ENCODE measurements around the gene GTF3C1. TPM values are rescaled to one million over a fixed set of nuclear protein-coding genes. Genes with fewer than 3 reads are reported as not detected.

The GTF3C1 gene
- total RNA-seq, 2 experiments from 2014 or later = 60.3 to 61.0 TPM

- ChIA-PET CTCF (interaction anchor here (1.2 to 1.5 kb wide), 2 partner anchors 12 to 15 kb away, joined by 3 to 4 read pairs; partner anchors contain the start of gene IL21R), POLR2A (interaction anchor here (0.6 to 1.1 kb wide), 4 partner anchors 10 to 35 kb away, joined by 3 to 4 read pairs (median 3); partner anchors contain the start of gene IL21R)
Observed at GRCh38 chr16:27417047-27417671, 132.6 kb downstream of the GTF3C1 start.

GRCh38 chr16:27414788-27415431, 134.8 kb downstream of the GTF3C1 start:
- POLR2A ChIA-PET = interaction anchor here (0.7 to 1.3 kb wide), 2 partner anchors 8 to 136 kb away, joined by 3 to 9 read pairs; no protein-coding TSS in a partner anchor
- CTCF ChIA-PET = no interaction called here

DNA sequence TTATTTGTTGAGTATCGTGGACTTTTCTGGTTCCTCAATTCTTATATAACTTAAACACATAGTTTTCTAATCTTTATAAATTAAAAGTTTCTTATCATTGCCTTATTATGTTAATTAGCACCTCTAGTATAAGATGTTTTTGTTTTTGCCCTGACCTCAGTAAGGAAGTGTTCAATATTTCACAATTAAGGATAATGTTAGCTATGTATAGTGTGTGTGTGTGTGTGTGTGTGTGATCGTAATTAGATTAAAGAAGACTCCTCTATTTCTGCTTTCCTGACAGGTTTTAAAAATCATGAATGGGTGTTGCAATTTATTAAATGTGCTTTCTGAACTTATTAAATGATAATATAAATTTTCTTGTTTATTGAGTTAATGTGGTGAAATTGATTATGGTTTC, 135.8 kb downstream of the GTF3C1 start:
- ChIA-PET POLR2A (no interaction called here), CTCF (no interaction called here)

- POLR2A ChIA-PET = interaction anchor here (0.7 kb wide), 1 partner anchor 49 kb away, joined by 4 read pairs; no protein-coding TSS in a partner anchor
- CTCF ChIA-PET = interaction anchor here (0.8 kb wide), 1 partner anchor 43 kb away, joined by 3 read pairs; no protein-coding TSS in a partner anchor
Observed at GRCh38 chr16:27410761-27411160, 139.0 kb downstream of the GTF3C1 start.

Other genes with a start within 250 kb of the GTF3C1 start
- 100 to 1,000 TPM; 153 to 157 TPM for gene IL4R, start 235.9 kb downstream of the GTF3C1 start, total RNA-seq
- gene IL21R, start 147.7 kb downstream of the GTF3C1 start, total RNA-seq = 10 to 100 TPM; 85.4 to 86.4 TPM
- gene KATNIP, start 231 bp upstream of the GTF3C1 start, total RNA-seq = 10 to 100 TPM; 14.9 to 16.1 TPM

Measured in activated CD8-positive, alpha-beta memory T cell treated with anti-CD3 and anti-CD28 coated beads for 36 hours (primary cell).